Activated T-cell treated with anti-CD3 and anti-CD28 coated beads, Interleukin-2, amount 50 U/mL, for 1 hour (primary cell): ENCODE data around the gene DGUOK.
A peak's percentile ranks its signal among the peaks of the same experiment; 100 is the strongest.
"Not testable (repeated sequence)": the region's sequence is repeated elsewhere in the genome, so short reads cannot be mapped to it uniquely, and the experiment has no call there.

ENCODE experiments used
- DNase-seq: peaks from one replicate; pipeline ENCODE4 v3.0.0-alpha.2; 2020

DGUOK gene

DNA sequence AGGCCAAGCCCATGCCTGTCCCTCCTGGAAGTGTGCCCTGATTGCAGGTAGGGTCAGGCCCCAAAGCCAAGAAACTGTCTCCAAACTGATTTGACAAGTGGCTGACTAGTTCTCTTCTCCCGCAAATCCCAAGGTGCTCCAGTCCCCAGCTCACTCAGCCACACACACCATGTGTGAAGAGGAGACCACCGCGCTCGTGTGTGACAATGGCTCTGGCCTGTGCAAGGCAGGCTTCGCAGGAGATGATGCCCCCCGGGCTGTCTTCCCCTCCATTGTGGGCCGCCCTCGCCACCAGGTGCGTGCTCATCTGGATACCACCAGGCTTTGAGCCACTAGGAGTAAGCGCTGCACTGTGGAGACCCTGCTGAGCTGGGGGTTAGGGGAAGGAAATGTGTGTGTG is 25.5 kb upstream of the DGUOK start:
- DNase-seq: no peak

GRCh38 chr2:73902284-73902683 is 24.4 kb upstream of the DGUOK start:
- DNase-seq: no peak

- DNase-seq: no peak
Observed at GRCh38 chr2:73903313-73903712, 23.4 kb upstream of the DGUOK start.

- not testable (repeated sequence) for DNase-seq
Observed at GRCh38 chr2:73903949-73904613, 22.6 kb upstream of the DGUOK start.

DNA sequence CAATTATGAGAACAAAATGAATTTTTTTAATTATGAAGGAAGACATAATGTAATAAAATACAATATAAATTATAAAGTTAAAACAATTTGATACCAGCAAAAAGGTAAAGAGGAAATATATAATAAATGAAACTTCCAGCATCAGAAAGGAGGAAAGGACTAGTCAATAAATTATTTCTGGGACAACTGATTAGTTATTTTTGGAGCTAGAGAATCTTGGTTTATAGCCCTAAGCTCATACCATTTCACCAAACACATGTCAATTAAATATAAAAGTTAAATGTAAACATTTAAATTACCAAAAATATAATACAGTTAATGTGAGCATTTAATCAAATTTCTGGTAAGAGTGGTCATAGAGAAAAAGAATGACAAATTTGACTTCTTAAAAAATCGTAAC is 21.7 kb upstream of the DGUOK start:
- DNase-seq: no peak

DNA sequence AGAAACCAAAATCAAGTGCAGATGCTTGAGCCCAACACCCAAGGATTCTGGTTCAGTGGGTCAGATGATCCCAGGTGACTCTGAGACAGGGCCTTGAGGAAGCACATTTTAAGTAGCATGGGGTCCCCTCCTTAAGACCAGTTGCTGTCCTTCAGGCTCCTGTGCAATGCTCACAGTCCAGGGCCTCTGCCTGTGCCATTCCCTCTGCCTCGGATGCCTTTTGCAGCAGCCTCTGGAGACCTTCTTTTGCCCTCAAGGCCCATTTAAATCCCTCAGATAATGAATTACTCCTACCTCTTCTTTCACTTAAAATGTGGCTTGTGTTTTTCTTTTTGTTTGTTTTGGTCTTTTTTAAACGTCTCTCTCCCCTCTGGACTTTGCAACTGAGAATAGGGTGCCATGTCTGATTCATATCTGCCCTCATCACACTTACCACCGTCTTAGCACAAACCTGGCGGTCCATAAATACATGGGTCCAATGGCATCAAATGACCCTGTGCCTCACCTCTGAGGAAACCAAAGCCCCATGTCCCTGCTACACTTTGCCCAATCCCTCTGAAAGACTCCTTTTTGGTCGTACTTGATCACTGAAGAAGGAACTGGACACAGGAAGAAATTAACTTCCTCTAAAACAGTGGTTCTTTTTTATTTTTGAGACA is 19.7 kb upstream of the DGUOK start:
- DNase-seq: no peak

DNA sequence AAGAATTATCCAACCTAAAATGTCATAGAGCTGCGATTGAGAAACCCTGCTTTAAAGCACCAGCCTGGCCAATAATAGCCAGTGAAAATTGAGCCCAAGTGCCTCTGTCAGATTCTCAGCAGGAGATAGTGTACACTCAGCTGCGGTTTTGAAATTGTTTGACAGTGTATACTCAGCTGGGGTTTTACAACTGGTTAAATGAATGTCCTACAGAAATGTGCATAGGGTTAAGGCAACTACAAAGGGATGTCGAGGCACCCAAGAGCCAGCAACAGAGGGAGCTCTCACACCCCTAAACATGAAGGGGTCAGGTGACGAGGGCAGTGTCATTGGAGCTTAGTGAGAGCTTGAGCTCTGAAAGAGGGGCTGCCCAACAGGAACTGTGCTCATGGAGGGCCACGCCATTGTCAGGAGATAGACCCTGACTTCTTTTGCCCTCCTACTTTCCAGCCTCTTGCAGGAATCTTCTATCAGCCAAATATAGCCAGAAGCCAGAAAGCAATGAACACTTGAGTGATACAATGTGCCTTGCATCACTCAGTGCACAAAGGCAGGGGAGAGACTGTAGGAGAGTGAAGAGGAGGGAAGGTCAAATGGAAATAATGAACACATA is 18.7 kb upstream of the DGUOK start:
- peak; percentile 60 for DNase-seq

DNA sequence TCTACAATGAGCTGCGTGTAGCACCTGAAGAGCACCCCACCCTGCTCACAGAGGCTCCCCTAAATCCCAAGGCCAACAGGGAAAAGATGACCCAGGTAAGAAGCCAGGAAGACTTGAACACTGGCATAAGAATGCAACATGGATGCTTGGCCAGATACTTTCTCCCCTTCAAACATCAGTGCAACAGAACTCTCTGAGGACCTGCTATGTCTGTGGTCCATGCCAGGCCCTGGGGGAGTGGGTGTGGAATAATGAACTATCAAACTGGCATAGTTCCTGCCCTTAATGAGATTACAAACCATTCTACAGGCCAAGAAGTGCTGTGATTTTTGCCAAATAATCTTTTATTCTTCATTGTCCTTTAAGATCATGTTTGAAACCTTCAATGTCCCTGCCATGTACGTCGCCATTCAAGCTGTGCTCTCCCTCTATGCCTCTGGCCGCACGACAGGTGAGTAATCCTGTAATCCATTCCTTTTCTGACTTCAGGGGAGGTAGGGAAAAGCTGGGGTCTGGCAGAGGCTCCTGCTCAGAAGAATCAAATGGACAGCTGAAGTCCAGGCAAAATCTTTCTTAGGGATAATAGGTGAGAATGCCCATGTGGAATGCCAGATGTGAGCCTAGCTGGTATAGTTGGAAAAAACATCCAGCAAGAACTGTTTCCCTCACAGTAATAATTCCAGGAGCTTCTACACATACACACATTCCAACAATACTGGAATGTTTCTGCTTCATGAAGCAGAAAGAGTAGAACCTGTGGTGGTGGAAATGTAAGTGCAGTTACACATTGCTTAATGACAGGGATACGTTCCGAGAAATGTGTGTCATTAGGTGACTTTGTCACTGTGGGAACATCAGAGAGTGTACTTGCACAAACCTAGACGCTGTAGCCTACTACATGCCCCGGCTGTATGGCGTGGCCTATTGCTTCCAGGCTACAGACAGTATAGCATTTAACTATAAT is 17.7 kb upstream of the DGUOK start:
- no peak for DNase-seq

GRCh38 chr2:73910873-73911547 is 15.7 kb upstream of the DGUOK start:
- DNase-seq: no peak

DNA sequence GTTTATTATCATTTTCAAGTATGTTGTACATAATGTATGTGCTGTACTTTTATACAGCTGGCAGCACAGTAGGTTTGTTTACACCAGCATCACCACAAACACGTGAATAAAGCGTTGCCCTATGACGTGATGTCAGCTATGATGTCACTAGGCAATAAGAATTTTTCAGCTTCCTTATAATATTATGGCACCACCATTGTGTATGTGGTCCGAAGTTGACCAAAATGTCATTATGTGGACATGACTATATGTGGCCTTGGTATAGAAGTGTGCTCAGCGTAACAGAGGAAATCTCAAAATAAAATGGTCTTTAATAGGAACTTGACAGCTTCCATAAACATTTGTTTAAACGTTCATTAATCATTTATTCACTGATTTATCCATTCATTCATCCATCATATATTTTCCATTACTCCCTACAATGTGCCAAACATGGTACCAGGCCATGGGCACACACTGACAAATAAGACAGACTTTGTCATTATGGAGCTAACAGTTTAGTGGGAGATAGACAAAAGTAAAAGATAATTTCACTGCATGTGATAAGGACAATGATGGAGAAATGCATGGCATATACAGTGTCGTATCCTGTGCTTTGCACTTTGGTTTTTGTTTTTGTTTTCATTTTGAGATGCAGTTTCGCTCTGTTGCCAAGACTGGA is 15.0 kb upstream of the DGUOK start:
- no peak for DNase-seq

- no peak for DNase-seq
Observed at GRCh38 chr2:73913414-73914054, 13.1 kb upstream of the DGUOK start.

- no peak for DNase-seq
Observed at GRCh38 chr2:73914667-73915066, 12.0 kb upstream of the DGUOK start.

DNA sequence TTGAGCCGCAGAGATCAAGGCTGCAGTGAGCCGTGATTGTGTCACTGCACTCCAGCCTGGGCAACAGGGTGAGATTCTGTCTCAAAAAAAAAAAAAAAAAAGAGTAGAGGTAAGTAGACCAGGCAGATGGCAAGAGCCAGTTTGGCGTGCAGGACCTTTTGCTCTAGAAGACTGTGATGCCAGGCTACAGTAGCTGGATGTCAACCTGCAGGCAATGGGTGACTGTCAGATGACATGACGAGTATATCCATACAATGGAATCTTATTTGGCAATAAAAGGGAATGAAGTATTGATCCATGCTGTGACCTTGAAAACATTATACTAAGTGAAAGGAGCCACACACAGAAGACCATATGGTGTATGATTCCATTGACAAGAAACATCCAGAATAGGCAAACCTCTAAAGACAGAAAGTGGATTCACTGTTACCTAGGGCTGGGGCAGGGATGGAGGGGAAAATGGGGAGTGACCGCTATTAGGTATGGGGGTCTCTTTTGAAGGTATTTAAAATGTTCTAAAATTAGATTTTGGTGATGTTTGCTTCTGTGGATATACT is 11.2 kb upstream of the DGUOK start:
- DNase-seq: no peak

GRCh38 chr2:73916666-73917065 is 10.0 kb upstream of the DGUOK start:
- DNase-seq: no peak

- DNase-seq: no peak
Observed at GRCh38 chr2:73917296-73917695, 9.4 kb upstream of the DGUOK start.

DNA sequence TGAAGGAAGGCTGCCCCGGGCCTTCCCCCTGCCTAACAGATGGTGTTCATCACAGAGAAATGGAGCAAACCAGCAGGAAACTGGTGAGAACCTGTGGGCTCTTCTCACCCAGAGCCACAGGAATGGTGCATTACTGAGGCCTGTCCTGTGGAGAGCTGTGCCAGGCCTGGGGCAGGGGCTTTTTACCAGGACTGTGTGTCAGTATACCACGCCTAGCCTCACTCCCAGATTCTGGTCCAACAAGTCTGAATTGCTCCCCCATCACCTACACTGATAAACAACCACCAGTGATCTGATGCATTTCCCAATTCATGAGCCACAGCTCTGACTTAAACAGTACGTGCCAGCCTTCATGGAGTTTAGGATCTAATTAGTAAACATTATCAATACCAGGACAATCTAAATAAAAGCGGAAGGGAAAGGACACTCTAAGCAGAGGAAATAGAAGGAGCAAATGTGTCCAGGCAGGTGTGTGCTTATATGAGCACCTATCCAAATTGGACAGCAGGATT is 8.9 kb upstream of the DGUOK start:
- DNase-seq: no peak

- no peak for DNase-seq
Observed at GRCh38 chr2:73918856-73919255, 7.8 kb upstream of the DGUOK start.

DNA sequence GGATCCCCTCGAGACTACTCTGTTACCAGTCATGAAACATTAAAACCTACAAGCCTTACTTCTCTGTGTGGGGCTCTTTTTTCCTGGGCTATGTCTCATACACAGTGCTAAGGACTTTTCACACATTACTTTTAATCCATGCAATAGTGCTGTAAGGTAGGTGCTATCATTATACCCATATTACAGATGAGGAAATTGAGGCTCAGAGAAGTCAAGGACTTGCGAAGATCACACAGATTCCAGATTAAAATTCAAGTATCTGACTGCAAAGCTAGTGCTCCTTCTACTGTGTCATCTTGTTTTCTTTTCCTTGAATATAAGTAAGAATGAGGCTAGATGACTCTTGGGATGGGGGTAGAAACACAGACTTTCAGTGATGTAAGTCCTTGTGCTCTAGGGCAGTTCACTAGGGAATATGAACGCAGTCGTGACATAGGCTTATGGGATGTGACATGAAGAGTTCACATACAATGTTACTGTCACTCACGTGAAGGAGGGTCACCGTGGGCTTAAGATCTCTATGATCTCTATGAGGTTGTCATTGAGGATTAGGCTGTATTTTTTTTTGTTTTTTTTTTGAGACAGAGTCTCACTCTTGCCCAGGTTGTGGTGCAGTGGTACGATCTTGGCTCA is 7.0 kb upstream of the DGUOK start:
- no peak for DNase-seq

DNA sequence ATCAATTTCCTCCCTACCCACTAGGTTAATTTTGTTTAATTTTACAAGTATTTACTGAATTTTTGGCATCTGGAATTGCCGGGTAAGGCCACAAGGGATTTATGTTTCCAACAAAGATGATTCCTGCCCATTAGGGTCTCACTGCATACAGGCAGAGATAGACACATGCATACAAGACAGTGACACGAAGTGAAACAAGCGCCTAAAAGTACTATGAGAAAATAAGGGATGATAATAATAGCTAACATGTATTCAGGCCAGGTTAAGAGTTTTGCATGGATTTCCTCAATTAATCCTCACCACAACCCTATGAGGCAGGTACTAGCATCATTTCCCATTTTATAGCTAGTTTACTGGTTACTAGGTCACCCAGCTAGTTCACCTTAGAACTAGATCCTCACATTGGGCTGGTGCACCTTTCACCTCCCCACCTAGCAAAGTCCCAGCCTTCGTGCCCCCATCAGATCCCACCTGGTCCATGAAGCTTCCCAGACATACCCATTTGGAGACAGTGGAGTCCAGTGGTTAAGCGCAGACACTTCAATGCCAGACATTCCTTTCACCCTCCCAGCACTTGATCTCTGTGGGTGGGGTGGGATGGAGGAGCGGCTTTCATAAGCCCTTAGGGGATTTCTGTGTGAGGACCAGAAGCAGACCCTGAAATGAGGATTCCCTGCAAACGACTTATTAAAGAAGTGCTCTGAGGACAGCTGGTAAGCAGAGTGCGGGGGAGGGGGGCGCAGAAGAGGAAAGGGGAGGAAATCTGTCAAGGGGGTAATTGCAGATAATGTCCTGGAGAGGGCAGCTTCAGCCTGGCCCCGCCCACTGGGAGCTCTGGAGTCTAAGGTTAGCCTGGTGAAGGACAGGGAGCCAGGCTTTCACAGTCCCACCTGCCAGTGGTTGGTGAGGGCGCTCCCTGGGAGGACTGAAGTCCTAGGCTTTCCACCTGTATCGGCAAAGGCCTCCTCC is 5.8 kb upstream of the DGUOK start:
- peak; percentile 38 for DNase-seq
